Adipose tissue (tissue), 3 donors: ENCODE measurements around the gene ZNF710. TPM values are rescaled to one million over a fixed set of nuclear protein-coding genes. Genes with fewer than 3 reads are reported as not detected.
A peak's percentile ranks its signal among the peaks of the same experiment; 100 is the strongest.

ENCODE experiments used
- H3K27ac ChIP-seq: one replicate; pipeline ENCODE4 v1.5.1; 2013; ENCODE audit warnings: low read depth, low read length
- WGBS, 3 donors: extraction: QIAGEN DNeasy Blood & Tissue Kit; methylation state at CpG; one replicate each; pipeline ENCODE4 v1.1.7; 2013; 5-methylcytosine and 5-hydroxymethylcytosine counted together
- polyA plus RNA-seq, 3 donors: library from polyadenylated mRNA; stranded (reverse); fragments of 200-250 nt; gene quantifications; one replicate each; pipeline ENCODE4 v1.2.3, GENCODE V29; 2013
- donor health status: healthy with polysubstance abuse.
- donor health status: Bipolar disorder and iron deficiency.
- donor health status: healthy.

The ZNF710 gene
- polyA plus RNA-seq, 3 donors: 4.5 to 75.8 (median 4.9) TPM

- no peak overlapping the region for H3K27ac ChIP-seq
- WGBS, 3 donors: 17 to 73% (median 73%) methylated on average over 12 of the region's 12 CpGs
These were observed 45.8 kb downstream of the ZNF710 start for GRCh38 chr15:90046911-90047392.

- 52 to 70% (median 70%) methylated on average over 9 of the region's 9 CpGs for WGBS, 3 donors
- H3K27ac ChIP-seq: no peak overlapping the region
These were observed 46.9 kb downstream of the ZNF710 start for GRCh38 chr15:90047956-90048575.

GRCh38 chr15:90049030-90049429 lies 47.9 kb downstream of the ZNF710 start:
- 97 to 100% (median 98%) methylated on average over 5 of the region's 5 CpGs for WGBS, 3 donors
- H3K27ac ChIP-seq: no peak overlapping the region

GRCh38 chr15:90049666-90050604 lies 48.8 kb downstream of the ZNF710 start:
- 75 to 89% (median 87%) methylated on average over 21 to 22 of the region's 22 CpGs for WGBS, 3 donors
- H3K27ac ChIP-seq: no peak overlapping the region

GRCh38 chr15:90051874-90052273 lies 50.8 kb downstream of the ZNF710 start:
- H3K27ac ChIP-seq: no peak overlapping the region
- 73 to 82% (median 75%) methylated on average over 5 of the region's 5 CpGs for WGBS, 3 donors

- 83 to 87% (median 83%) methylated on average over 14 of the region's 14 CpGs for WGBS, 3 donors
- no peak overlapping the region for H3K27ac ChIP-seq
These were observed 52.8 kb downstream of the ZNF710 start for GRCh38 chr15:90053685-90054466.

GRCh38 chr15:90054618-90055097 lies 53.5 kb downstream of the ZNF710 start:
- H3K27ac ChIP-seq: no peak overlapping the region
- WGBS, 3 donors: 31 to 50% (median 42%) methylated on average over 7 of the region's 7 CpGs

GRCh38 chr15:90055182-90055581 lies 54.1 kb downstream of the ZNF710 start:
- H3K27ac ChIP-seq: no peak overlapping the region
- 62 to 87% (median 84%) methylated on average over 7 of the region's 7 CpGs for WGBS, 3 donors

- H3K27ac ChIP-seq: no peak overlapping the region
- WGBS, 3 donors: 91 to 93% (median 93%) methylated on average over 7 of the region's 7 CpGs
These were observed 55.4 kb downstream of the ZNF710 start for GRCh38 chr15:90056529-90056928.

- 40 to 100% (median 60%) methylated on average over 4 of the region's 4 CpGs for WGBS, 3 donors
- no peak overlapping the region for H3K27ac ChIP-seq
These were observed 57.2 kb downstream of the ZNF710 start for GRCh38 chr15:90058308-90058707.

GRCh38 chr15:90058775-90059174 lies 57.7 kb downstream of the ZNF710 start:
- H3K27ac ChIP-seq: no peak overlapping the region
- WGBS, 3 donors: 87 to 93% (median 91%) methylated on average over 5 of the region's 5 CpGs

GRCh38 chr15:90059208-90059985 lies 58.3 kb downstream of the ZNF710 start:
- H3K27ac ChIP-seq: peak overlapping the region; percentile 2
- 46 to 54% (median 53%) methylated on average over 21 of the region's 21 CpGs for WGBS, 3 donors

GRCh38 chr15:90060797-90061196 lies 59.7 kb downstream of the ZNF710 start:
- H3K27ac ChIP-seq: no peak overlapping the region
- 53 to 68% (median 58%) methylated on average over 3 of the region's 3 CpGs for WGBS, 3 donors

GRCh38 chr15:90062023-90062442 lies 60.9 kb downstream of the ZNF710 start:
- H3K27ac ChIP-seq: no peak overlapping the region
- 34 to 69% (median 40%) methylated on average over 8 of the region's 8 CpGs for WGBS, 3 donors

GRCh38 chr15:90062462-90062932 lies 61.4 kb downstream of the ZNF710 start:
- no peak overlapping the region for H3K27ac ChIP-seq
- WGBS, 3 donors: 43 to 79% (median 74%) methylated on average over 16 of the region's 16 CpGs

GRCh38 chr15:90062973-90063769 lies 62.0 kb downstream of the ZNF710 start:
- WGBS, 3 donors: 42 to 69% (median 57%) methylated on average over 19 to 20 of the region's 20 CpGs
- H3K27ac ChIP-seq: no peak overlapping the region

GRCh38 chr15:90063770-90064247 lies 62.7 kb downstream of the ZNF710 start:
- WGBS, 3 donors: 48 to 73% (median 69%) methylated on average over 11 of the region's 11 CpGs
- H3K27ac ChIP-seq: no peak overlapping the region
